Upper lobe of right lung (tissue), 1 donor: ENCODE results near the gene SCGB1D4. TPM values are rescaled to one million over a fixed set of nuclear protein-coding genes. Genes with fewer than 3 reads are reported as not detected.

Source experiments
- ATAC-seq: fragments of 200-7000 bp; cut with Tn5 transposase; one replicate; pipeline ENCODE4 v1.9.1; 2020; ENCODE audit warnings: mild to moderate bottlenecking, moderate library complexity
- DNase-seq: peaks from one replicate; pipeline ENCODE4 v3.0.0-alpha.2; 2020
- H3K27ac ChIP-seq: fragments of 200-600 bp; one replicate; pipeline ENCODE4 v1.8.0; 2022
- H3K27me3 ChIP-seq: fragments of 200-600 bp; one replicate; pipeline ENCODE4 v1.8.0; 2022; ENCODE audit warnings: mild to moderate bottlenecking
- H3K36me3 ChIP-seq: fragments of 200-600 bp; one replicate; pipeline ENCODE4 v1.8.0; 2022
- H3K4me1 ChIP-seq: fragments of 200-600 bp; one replicate; pipeline ENCODE4 v1.8.0; 2022
- H3K4me3 ChIP-seq: fragments of 200-600 bp; one replicate; pipeline ENCODE4 v1.8.0; 2022; ENCODE audit warnings: mild to moderate bottlenecking
- H3K9me3 ChIP-seq: fragments of 200-600 bp; one replicate; pipeline ENCODE4 v1.8.0; 2022
- CTCF ChIP-seq: fragments of 200-600 bp; IDR thresholded peaks from one replicate; pipeline ENCODE4 v1.8.0; 2022; ENCODE audit warnings: antibody characterized with exemption
- intact Hi-C: fragments of 100-400 bp; cut with DNase I; formaldehyde crosslinking; loops from one replicate; pipeline ENCODE4 v1.11.0; 2022
- total RNA-seq: library from RNA; stranded (reverse); fragmentation: NEBNext Ultra II Directional; extraction: Animal tissue kit (Norgen Biotek cat#: 25700); gene quantifications from one replicate; pipeline ENCODE4 v1.2.1, GENCODE V29; 2021
- donor health status: DM: no; HTN: yes; CAD: no; lungs with severe emphysema.

Gene SCGB1D4
- total RNA-seq, 1 donor from 2014 or later, result not detected

- intact Hi-C loops, result no loop called here
- peak; percentile 67 for TF ChIP-seq CTCF
- H3K9me3 ChIP-seq, result no peaks in the 10 kb centered on the region
- H3K4me3 ChIP-seq, result no peak overlapping the region
- H3K36me3 ChIP-seq, result no peaks in the 10 kb centered on the region
- DNase-seq (peak; percentile 81), ATAC-seq (peak; percentile 98)
- no peaks in the 10 kb centered on the region for H3K27me3 ChIP-seq
- H3K27ac ChIP-seq, result no peak overlapping the region
- H3K4me1 ChIP-seq, result no peaks in the 10 kb centered on the region
Observed at GRCh38 chr11:62324731-62325556, 26.1 kb upstream of the SCGB1D4 start.

GRCh38 chr11:62322524-62322923 is 23.6 kb upstream of the SCGB1D4 start:
- ATAC-seq, result no peak
- H3K4me3 ChIP-seq, result no peak overlapping the region

GRCh38 chr11:62315431-62315830 is 16.6 kb upstream of the SCGB1D4 start:
- H3K36me3 ChIP-seq, result no peaks in the 10 kb centered on the region
- H3K27ac ChIP-seq, result no peak overlapping the region
- H3K4me1 ChIP-seq, result no peaks in the 10 kb centered on the region
- H3K9me3 ChIP-seq, result no peaks in the 10 kb centered on the region
- peak; percentile 16 for ATAC-seq
- TF ChIP-seq CTCF, result no peak
- no peak for DNase-seq
- no peak overlapping the region for H3K4me3 ChIP-seq
- peaks cover 33% of the 10 kb centered on the region for H3K27me3 ChIP-seq
- intact Hi-C loops, result no loop called here

More at GRCh38 chr11:62322524-62322923, 23.6 kb upstream of the SCGB1D4 start:
- no peaks in the 10 kb centered on the region for H3K36me3 ChIP-seq
- no peak overlapping the region for H3K27ac ChIP-seq
- intact Hi-C loops, result no loop called here
- DNase-seq, result no peak
- no peaks in the 10 kb centered on the region for H3K27me3 ChIP-seq
- H3K9me3 ChIP-seq, result no peaks in the 10 kb centered on the region
- no peaks in the 10 kb centered on the region for H3K4me1 ChIP-seq
- no peak for TF ChIP-seq CTCF

GRCh38 chr11:62309991-62310390 is 11.1 kb upstream of the SCGB1D4 start:
- intact Hi-C loops, result no loop called here
- H3K27ac ChIP-seq, result no peak overlapping the region
- no peak for TF ChIP-seq CTCF

GRCh38 chr11:62307950-62308349 is 9.1 kb upstream of the SCGB1D4 start:
- H3K36me3 ChIP-seq, result no peaks in the 10 kb centered on the region
- DNase-seq (no peak), ATAC-seq (no peak)
- intact Hi-C loops, result no loop called here
- no peaks in the 10 kb centered on the region for H3K4me1 ChIP-seq
- H3K27ac ChIP-seq, result no peak overlapping the region
- no peaks in the 10 kb centered on the region for H3K9me3 ChIP-seq
- H3K4me3 ChIP-seq, result no peak overlapping the region
- no peak for TF ChIP-seq CTCF
- peaks cover 14% of the 10 kb centered on the region for H3K27me3 ChIP-seq

More at GRCh38 chr11:62309991-62310390, 11.1 kb upstream of the SCGB1D4 start:
- Histone ChIP-seq H3K27me3 (peaks cover 27% of the 10 kb centered on the region), H3K4me3 (no peak overlapping the region), H3K4me1 (no peaks in the 10 kb centered on the region), H3K36me3 (no peaks in the 10 kb centered on the region), H3K9me3 (no peaks in the 10 kb centered on the region)
- no peak for ATAC-seq
- no peak for DNase-seq
